ENCODE results near the gene DENND5B. TPM values are rescaled to one million over a fixed set of nuclear protein-coding genes. Genes with fewer than 3 reads are reported as not detected.

The DENND5B gene
- total RNA-seq: 11.1 and 14.9 TPM in 2 replicates

GRCh38 chr12:31590642-31591379 lies at the start of gene DENND5B:
Gene DENND5B, minus strand, starts transcription at chr12:31591136. Its CDS starts 304 bp downstream, at chr12:31590832.

Small RNA genes within 50 kb of the gene (small RNA-seq; reads per million reads assigned to genes)
- gene RF00019: not detected
- not detected for gene RF00026
- gene RNU5F-4P: not detected
- gene RNU6-618P: not detected
- gene RPL31P50: not detected

Other genes starting within 250 kb of the DENND5B start
- gene ETFBKMT, start 68.6 kb upstream of the DENND5B start, total RNA-seq: 2.8 and 3.1 TPM in 2 replicates
- 6.3 and 6.8 TPM in 2 replicates for gene AMN1, start 137.9 kb upstream of the DENND5B start, total RNA-seq

Measured in placental epithelial cell (primary cell).